ENCODE results near the gene SLC22A31.
"Not testable (repeated sequence)": the region's sequence is repeated elsewhere in the genome, so short reads cannot be mapped to it uniquely, and the experiment has no call there.

SLC22A31 gene

DNA sequence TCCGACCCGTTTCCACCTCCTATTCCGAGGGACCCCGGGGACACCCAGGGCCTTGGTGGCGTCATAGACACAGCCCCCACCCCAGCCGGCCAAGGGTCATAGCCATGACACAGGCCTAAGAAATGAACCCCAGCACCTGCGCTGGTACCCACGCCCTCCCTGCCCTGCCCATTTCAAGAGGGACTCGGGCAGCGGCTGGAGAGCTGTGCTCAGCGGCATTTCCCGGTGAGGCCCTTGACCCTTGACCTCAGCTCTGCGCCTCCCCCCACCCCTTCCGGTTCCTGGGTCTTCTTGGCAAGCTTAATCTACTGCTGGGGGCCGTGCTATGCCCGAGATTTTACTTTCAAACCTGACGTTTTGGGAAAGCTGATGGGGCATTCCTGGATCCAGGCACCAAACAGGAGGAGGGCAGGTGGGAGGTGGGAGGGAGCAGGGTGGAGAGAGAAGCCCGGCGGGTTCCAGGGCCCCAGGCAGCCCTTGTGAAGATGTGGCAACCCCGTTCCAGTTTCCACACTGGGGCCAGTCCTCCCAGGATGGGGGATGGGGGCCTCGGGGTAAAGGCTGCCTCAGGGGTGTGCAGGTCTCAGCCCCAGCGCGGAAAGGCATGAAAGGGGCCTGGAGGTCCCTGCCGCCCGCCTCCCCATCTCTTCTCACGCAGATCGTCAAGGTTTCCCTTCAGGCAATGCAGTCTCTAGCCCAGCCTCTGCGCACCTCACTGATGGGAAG, at the start of gene SLC22A31:
Gene SLC22A31, minus strand, starts transcription at position 414 of the 726 bp plus-strand sequence. Its CDS starts 36 bp downstream, at position 378.
- no peak for DNase-seq

DNA sequence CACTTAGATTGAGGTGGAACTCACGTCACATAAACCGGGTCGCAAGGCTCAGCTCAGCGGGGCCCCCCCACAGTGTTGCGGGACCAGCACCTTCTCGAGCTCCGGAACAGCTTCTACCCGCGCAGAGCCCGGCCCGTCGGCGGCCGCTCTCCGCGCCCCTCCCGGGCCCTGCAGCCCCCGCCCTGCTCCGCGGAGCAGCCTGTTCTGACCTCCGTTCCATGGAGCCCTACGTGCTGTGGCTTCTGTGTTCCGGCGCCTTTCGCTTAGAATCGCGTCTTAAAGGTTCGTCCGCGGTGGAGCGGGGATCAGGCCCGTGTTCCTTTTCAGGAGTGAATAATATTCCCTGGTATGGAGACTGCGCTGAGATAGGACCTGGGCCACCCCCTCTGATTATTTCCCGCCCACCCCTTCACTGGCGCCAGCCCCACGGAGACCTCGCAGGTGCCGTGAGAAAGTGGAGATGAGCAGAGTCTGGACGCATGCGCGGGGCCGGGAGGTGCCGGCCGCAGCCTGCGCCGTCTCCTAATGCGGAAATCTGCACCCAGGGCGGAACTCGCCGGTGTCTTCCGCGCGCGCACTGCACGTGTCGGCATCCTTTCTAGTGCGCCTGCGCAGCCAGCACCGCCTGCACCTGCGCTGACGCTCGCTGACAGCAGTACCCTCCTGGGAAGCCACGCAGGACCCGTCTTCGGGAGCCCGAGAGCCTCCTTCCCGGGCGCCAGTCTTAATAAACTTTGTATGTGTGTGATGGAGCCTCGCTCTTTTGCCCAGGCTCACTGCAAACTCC, 48.1 kb upstream of the SLC22A31 start:
- no peak for DNase-seq

DNA sequence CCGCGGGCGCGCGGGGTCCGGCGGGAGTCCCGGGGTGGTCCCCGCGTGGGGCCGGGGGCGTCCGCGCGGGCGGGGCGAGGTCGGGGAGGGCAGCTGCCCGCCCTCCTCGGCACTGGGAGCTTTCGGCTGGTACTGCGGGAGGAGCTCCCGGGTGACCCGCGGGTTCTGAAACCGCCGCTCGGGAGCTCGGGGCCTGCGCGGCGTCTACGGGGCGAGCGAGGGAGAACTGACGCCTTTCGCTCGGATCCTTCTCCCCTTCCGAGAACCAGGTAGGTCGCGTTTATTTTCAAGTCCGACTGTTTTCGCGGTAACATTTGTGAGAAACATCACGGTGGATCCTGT, 47.4 kb upstream of the SLC22A31 start:
- not testable (repeated sequence) for DNase-seq

DNA sequence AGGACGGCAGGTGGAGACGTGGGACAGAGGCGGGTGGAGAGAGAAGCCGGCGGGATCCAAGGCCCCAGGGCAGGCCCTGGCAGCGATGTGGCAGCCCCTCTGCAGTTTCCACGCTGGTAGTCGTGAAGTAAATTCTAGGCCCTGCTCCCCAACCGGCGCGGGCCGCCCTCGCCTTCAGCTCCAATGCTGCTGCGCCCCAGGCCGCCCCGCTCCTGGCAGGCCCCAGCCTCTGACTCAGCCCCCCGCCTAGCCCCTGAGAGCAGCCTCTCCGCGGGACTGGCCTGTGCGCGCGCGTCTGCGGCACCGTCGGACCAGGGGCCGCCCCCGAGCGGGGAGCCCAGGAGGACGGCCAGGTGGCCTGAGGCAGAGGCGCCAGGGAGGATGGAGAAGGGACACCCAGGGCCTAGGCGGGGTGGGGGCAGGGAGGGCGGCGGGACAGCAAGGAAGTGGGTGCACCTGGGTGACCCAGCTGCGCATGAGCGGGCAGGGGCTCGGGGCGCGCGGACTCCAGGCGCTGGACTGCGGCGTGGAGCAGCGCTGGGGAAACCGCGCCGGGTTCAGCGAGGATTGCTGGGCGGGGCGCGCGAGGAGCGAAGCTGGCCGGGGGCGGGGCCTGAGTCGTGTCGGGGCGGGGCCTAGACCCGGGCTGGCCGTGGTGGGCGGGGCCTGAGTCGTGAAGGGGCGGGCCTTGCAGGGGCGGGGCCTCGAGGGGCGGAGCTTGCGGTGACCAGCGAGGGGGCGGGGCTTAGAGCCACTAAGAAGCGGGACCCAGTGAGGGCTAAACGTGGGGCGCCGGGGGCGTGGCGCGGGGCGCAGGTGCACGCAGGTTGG, 46.8 kb upstream of the SLC22A31 start:
- peak; percentile 95 for DNase-seq

DNA sequence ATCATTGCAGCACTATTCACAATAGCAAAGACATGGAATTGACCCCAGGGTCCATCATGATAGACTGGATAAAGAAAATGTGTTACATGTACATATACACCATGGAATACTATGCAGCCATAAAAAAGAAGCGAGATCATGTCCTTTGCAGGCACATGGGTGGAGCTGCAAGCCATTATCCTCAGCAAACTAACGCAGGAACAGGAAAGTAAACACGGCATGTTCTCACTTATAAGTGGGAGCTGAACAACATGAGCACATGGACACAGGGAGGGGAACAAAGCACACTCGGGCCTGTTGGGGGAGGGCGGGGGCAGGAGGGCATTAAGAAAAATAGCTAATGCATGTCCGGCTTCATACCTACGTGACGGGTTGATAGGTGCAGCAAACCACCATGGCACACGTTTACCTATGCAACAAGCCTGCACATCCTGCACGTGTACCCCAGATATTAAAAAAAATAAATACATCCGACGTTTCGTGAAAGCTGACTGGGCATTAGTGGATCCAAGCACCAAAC, 46.1 kb upstream of the SLC22A31 start:
- DNase-seq = no peak

DNA sequence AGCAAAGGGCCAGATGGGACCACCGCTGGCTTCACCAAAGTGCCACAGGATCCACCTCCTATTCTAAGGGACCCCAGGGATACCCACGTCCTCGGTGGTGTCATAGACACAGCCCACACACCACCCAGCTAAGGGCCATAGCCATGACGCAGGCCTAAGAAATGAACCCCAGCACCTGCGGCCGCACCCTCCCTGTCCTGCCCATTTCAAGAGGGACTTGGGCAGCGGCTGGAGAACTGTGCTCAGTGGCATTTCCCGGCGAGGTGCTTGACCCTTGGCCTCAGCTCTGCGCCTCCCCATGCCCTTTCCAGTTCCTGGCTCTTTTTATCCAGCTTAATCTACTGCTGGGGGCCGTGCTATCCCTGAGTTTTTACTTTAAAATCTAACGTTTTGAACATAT, 44.4 kb upstream of the SLC22A31 start:
- no peak for DNase-seq

DNA sequence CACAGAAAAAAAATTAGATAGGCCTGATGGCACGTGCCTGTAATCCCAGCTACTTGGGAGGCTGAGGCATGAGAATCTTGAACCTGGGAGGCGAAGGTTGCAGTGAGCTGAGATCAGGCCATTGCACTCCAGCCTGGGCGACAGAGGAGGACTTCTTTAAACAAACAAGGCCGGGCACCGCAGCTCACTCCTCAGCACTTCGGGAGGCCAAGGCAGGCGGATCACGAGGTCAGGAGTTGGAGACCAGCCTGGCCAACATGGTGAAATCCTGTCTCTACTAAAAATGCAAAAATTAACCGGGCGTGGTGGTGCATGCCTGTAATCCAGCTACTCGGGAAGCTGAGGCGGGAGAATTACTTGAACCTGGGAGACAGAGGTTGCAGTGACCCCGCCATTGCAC, 43.9 kb upstream of the SLC22A31 start:
- not testable (repeated sequence) for DNase-seq

DNA sequence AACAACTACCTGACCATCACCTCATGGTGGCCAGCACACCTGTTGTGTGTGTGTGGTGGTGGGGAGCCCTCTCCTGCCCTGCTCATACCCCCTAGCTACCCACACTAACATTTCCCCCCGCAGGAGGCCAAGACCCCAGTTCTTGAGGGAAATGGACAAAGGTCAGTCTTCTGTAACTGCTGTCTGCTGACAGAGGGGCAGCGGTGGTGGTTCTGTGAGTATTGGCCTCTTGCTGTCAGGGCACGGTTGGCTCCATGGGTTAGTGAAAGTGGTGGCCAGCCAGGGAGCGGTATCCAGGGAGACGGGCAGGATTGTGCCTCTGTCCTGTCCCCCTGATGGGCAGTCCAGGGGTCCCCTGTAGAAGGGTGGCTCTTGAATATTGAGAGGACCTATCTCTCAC, 43.3 kb upstream of the SLC22A31 start:
- no peak for DNase-seq

DNA sequence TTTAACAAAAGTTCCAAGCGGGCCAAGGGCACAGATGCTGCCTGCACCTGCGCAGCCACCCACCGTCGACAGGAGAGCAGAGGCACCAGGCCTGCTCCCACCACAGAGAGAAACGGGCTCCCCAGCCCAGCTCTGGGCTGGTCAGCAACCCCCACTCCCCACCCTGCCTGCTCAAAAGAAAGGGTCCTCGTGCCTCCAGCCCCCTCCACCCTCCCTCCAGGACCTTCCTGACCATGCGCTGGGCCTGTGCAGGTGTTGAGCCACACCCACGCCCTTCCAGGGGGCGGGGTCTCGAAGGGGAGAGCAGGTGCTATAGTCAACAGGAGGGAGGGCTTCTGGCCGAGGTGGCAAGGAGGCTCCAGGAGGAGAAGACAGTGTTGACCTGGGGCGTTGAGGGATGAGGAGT, 42.5 kb upstream of the SLC22A31 start:
- DNase-seq = no peak

DNA sequence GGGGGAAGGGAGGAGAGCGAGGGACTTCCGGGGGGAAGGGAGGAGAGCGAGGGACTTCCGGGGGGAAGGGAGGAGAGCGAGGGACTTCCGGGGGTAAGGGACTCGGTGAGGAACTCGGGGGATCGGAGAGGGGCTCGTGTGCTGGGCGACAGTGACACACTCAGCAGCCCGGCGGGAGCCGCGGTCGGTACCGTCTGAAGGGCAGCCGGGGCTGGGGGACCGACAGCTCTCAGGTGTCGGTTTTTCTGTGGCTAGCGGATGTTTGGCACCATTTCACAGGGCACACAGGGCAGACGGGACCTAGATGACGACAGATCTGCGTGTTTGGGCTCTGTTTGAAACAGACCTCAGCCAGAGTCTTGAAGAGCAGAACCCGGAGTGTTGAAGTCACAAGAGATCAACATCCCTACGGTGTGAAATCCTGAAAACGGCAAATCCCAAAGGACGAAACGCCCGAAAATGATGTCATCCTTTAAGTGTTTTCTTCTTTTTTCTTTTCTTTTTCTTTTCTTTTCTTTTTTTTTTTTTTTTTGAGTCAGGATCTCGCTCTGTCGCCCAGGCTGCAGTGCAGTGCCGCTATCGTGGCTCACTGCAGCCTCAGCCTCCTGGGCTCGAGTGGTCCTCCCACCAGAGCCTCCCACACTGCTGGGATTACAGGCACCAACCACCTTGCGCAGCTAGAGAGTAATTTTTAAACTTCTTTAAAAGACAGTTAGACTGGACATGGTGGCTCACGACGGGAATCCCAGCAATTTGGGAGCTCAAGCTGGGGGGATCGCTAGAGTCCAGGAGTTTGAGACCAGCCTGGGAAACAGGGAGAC, 41.1 kb upstream of the SLC22A31 start:
- DNase-seq = peak; percentile 70

DNA sequence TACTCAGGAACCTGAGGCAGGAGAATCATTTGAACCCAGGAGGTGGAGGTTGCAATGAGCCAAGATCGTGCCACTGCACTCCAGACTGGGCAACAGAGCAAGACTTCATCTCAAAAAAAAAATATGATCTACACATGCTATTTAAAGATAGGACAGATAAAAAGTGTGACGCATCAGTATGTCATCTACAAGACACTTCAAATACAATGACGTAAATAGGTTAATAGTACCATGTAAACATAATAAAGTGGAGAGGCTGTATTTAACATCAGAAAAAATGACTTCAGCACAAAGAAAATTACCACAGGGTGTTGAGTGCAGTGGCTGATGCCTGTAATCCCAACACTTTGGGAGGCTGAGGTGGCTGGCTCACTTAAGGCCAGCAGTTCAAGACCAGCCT, 37.4 kb upstream of the SLC22A31 start:
- DNase-seq = no peak

DNA sequence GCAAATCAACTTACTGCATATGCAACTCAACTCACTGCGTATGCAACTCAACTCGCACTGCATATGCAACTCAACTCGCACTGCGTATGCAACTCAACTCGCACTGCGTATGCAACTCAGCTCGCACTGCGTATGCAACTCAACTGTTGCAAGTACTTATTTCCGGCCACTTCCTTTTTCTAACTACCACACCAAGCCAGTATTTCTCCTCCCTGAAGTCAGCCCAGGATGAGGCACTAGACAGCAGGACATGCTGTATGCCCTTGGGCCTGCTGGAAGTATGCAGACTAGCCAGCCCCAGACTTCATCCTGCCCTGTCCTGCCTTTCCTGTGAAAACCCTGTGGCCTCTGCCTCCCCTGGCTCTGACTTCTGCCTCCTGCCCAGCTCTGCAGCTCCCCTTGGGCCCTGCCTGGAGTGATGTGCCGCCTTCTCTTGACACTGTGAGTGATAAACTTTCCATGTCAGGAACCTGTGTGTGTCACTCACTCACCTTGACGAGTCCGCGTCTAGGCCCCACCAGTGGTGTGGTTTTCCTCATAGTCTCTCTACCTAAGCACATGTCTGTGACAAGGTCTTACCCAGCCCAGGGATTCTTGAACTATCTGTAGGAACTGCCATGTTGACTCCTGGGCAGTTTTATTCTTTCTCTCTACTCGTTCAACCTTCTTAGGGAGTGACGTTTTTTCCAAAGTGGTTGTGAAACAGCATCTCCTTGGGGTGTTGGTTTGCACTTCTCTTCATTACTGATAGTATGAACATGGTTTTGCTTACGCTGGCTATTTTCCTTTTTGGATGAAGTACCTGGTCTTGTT, 33.5 kb upstream of the SLC22A31 start:
- DNase-seq = no peak

DNA sequence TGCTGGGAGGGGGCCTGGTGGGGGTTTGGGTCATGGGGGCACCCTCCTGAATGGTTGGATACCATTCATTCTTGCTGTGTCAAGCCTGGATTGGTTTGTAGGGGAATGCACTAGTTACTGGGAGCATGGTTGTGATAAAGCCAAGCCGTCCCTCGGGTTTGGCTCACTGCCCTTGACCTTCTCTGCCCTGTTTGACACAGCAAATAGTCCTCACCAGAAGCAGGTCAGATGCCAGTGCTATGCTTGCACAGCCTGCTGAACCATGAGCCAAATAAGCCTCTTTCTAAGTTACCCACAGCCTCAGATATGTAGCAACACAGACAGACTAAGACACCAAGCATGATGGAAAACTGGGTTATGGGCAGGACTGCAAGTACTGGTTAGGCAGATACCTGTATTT, 31.8 kb upstream of the SLC22A31 start:
- no peak for DNase-seq

DNA sequence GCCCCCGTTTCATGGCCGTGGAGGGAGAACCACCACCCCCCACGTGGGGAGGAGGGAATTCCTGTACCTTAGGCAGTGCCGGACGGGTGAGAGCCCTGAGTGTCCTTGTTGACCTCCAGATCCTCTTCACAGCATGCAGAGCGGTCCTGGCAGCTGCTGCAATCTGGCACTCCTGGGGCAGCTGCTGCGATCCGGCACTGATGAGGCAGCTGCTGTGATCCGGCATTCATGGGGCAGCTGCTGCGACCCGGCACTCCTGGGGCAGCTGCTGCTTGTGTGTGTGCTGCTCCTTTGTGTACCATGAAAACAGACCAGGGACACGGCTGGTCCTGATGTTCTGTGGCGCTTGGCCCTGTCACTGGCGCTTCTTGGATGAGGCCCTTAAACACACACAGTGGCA, 29.9 kb upstream of the SLC22A31 start:
- DNase-seq = no peak

DNA sequence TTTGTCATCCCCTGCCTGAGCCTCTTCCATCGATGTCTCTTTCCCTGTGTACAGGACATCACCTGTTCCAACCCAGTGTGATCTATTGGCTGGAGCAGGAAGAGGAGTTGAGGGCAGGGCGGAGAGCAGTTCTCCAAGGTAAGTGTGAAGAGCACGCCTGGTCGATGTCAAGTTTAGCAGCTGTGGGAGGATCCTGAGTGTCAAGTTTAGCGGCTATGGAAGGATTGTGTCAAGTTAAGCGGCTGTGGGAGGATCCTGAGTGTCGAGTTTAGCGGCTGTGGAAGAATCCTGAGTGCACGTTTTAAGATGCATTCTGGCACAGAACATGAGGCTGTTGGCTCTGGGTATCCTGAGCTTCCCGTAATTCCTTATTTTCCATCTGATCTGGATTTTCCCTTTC, 24.3 kb upstream of the SLC22A31 start:
- no peak for DNase-seq

DNA sequence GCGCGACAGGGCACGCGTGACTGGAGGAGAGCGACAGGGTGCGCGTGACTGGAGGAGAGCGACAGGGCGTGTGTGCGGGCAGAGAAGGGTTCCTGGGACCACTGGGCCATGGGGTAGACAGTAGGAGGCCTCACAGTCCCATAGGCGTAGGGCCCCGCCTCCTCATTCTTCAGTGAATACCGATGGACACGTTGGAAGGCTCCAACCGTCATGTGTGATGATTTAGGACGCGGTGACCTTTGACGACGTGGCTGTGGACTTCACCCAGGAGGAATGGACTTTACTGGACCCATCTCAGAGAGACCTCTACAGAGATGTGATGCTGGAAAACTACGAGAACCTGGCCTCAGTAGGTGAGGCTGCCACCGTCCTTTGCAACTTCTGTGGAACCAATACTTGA, 22.6 kb upstream of the SLC22A31 start:
- DNase-seq = no peak

DNA sequence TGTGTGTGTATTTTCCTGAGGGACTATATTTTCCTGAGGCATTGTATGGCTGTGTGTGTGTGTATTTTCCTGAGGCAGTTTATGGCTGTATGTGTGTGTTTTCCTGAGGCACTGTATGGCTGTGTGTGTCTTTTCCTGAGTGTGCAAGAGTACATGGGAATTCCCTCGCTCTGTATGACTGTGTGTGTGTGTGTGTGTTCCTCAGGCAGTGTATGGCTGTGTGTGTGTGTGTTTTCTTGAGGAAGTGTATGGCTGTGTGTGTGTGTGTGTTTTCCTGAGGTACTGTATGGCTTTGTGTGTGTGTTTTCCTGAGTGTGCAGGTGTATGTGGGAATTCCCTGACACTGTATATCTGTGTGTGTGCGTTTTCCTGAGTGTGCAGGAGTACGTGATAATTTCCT, 21.3 kb upstream of the SLC22A31 start:
- DNase-seq = no peak

DNA sequence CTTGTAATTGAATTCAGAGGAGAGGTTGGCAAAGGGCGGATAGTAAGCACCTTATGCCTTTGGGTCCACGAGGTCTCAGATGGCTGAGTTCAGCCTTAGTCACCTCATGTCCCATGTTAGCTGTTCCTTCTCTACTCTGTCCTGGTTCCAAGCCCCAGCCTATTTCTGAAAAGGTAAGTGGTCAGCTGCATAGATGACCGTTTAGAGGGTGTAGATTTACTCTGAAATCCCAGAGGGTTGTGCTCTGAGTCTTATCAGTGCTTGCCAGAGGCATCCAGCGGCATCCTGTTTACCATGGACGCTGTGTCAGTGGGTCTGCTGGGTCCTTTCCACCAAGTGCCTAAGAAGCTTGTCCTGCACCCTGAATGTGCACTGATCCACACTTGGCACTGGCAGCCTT, 19.0 kb upstream of the SLC22A31 start:
- DNase-seq = no peak

DNA sequence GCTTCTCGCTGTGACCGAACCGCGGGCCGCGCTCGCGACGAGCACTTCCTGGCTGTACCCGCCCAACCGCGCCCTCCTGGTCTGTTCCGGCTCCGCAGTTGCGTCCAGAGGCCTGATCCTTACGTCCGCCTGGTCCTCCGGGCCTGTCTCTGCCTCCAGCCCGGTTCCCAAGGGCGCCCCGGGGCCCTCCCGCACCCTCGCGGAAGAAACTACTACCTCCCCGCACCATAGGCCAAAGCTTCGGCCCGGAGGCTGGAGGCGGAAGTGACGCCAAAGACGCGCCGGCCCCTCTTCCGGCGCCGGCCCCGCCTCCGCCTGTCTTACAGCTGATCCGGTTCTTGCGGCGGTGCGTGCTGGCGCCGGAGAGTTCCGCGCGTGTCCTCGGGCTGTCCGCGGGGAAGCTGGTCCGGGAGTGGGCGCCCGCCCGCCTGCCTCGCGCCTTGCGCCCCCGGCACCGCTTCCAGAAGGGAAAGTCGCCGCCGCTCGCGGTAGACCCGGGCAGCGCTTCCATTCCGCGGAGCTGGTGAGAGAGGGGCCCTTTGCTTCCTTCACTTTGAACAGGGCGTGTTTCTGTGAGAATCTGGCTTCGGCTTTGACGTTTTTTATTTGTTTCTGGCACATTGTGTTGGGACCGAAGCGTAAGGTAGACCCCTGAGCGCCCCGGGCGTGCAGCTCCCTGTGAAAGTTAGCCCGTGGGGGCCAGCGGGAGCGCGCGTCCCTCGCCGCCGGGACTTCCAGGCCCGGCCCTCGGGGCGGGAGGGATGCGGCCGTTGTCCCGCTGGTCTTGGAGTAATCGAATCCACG, 17.3 kb upstream of the SLC22A31 start, which contains the start of gene ZNF778:
Gene ZNF778, plus strand, starts transcription at position 316 of the 804 bp plus-strand sequence. CDS start 3,425 bp downstream, outside the sequence.
- peak; percentile 79 for DNase-seq

DNA sequence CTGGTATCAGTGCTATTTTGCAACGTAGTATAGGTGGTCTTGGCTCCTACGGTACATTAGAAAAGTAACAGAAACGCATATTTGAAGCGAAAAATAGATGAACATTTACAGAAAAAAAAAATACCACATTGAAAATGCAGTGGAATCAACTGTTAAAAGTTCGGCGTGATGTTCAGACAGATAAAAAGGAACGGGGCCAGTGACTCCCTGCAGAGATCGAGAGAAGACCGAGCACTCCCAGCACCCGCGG, 16.7 kb upstream of the SLC22A31 start:
- DNase-seq = no peak
